Retinal pigment epithelial cell (primary cell): Measurements from ENCODE around the gene CRNN.

Experiments used
- DNase-seq: peaks from one replicate; pipeline ENCODE4 v3.0.0-alpha.2; 2010; ENCODE audit warnings: low read depth
- H3K4me3 ChIP-seq: 2 replicates; pipeline ENCODE4 v1.5.1; 2011; ENCODE audit warnings: mild to moderate bottlenecking, low read length, control low read depth, moderate library complexity
- CTCF ChIP-seq: conservative IDR thresholded peaks from 2 replicates; pipeline ENCODE4 v1.5.1; 2011; ENCODE audit warnings: low read depth, low read length, control low read depth, inconsistent platforms

Gene CRNN

GRCh38 chr1:152444045-152444444 lies 30.0 kb upstream of the CRNN start:
- TF ChIP-seq CTCF: no peak
- DNase-seq: no peak
- H3K4me3 ChIP-seq: no peak overlapping the region

GRCh38 chr1:152442765-152443164 lies 28.7 kb upstream of the CRNN start:
- TF ChIP-seq CTCF: no peak
- DNase-seq: peak; percentile 25
- H3K4me3 ChIP-seq: no peak overlapping the region

GRCh38 chr1:152442301-152442700 lies 28.2 kb upstream of the CRNN start:
- no peak for TF ChIP-seq CTCF
- DNase-seq: no peak
- H3K4me3 ChIP-seq: no peak overlapping the region

- H3K4me3 ChIP-seq: no peak overlapping the region
- DNase-seq: no peak
- TF ChIP-seq CTCF: no peak
Measured at GRCh38 chr1:152441756-152442155, 27.7 kb upstream of the CRNN start.

GRCh38 chr1:152440635-152441471 lies 26.8 kb upstream of the CRNN start:
- no peak overlapping the region for H3K4me3 ChIP-seq
- TF ChIP-seq CTCF: peak; percentile 89
- peak; percentile 20 for DNase-seq

GRCh38 chr1:152436593-152437496 lies 22.8 kb upstream of the CRNN start:
- TF ChIP-seq CTCF: no peak
- no peak for DNase-seq
- H3K4me3 ChIP-seq: no peak overlapping the region
